HG02938 (cell line): ENCODE measurements around the gene HIVEP2.
"Not testable (repeated sequence)": the region's sequence is repeated elsewhere in the genome, so short reads cannot be mapped to it uniquely, and the experiment has no call there.

Experiments used
- ATAC-seq: cut with Tn5 transposase; IDR thresholded peaks from one replicate; pipeline ENCODE4 v1.9.1; 2021; ENCODE audit warnings: mild to moderate bottlenecking, moderate library complexity; ENCODE audit not compliant: unreplicated experiment

HIVEP2 gene

GRCh38 chr6:142945049-142945445 is at the start of gene HIVEP2:
Gene HIVEP2, minus strand, starts transcription at chr6:142945176. Its CDS starts 170,438 bp downstream, at chr6:142774738.
- peak; percentile 12 for ATAC-seq

GRCh38 chr6:142993977-142994376 is 49.0 kb upstream of the HIVEP2 start:
- ATAC-seq, result no peak

GRCh38 chr6:142987490-142987889 is 42.5 kb upstream of the HIVEP2 start:
- ATAC-seq, result no peak

- no peak for ATAC-seq
Measured at GRCh38 chr6:142985281-142985680, 40.3 kb upstream of the HIVEP2 start.

- no peak for ATAC-seq
Measured at GRCh38 chr6:142984386-142984785, 39.4 kb upstream of the HIVEP2 start.

- no peak for ATAC-seq
Measured at GRCh38 chr6:142975365-142975764, 30.4 kb upstream of the HIVEP2 start.

- not testable (repeated sequence) for ATAC-seq
Measured at GRCh38 chr6:142970941-142971340, 26.0 kb upstream of the HIVEP2 start.

GRCh38 chr6:142968601-142969000 is 23.6 kb upstream of the HIVEP2 start:
- ATAC-seq, result no peak

- no peak for ATAC-seq
Measured at GRCh38 chr6:142966294-142966693, 21.3 kb upstream of the HIVEP2 start.

- no peak for ATAC-seq
Measured at GRCh38 chr6:142965164-142965563, 20.2 kb upstream of the HIVEP2 start.

GRCh38 chr6:142960098-142960497 is 15.1 kb upstream of the HIVEP2 start:
- no peak for ATAC-seq

- ATAC-seq, result no peak
Measured at GRCh38 chr6:142958343-142958742, 13.4 kb upstream of the HIVEP2 start.

- no peak for ATAC-seq
Measured at GRCh38 chr6:142956726-142957125, 11.8 kb upstream of the HIVEP2 start.

GRCh38 chr6:142954844-142955243 is 9.9 kb upstream of the HIVEP2 start:
- ATAC-seq, result no peak

- no peak for ATAC-seq
Measured at GRCh38 chr6:142953373-142954273, 8.6 kb upstream of the HIVEP2 start.

- ATAC-seq, result peak; percentile 60
Measured at GRCh38 chr6:142952614-142953013, 7.6 kb upstream of the HIVEP2 start.

GRCh38 chr6:142950291-142950690 is 5.3 kb upstream of the HIVEP2 start:
- no peak for ATAC-seq

GRCh38 chr6:142947714-142948480 is 2.9 kb upstream of the HIVEP2 start:
- peak; percentile 31 for ATAC-seq

- ATAC-seq, result peak; percentile 50
Measured at GRCh38 chr6:142946924-142947713, 2.1 kb upstream of the HIVEP2 start.

- peak; percentile 15 for ATAC-seq
Measured at GRCh38 chr6:142946181-142946923, 1.4 kb upstream of the HIVEP2 start.
